HG03064 (cell line): ENCODE data around the gene ARAF.
"Not testable (repeated sequence)": the region's sequence is repeated elsewhere in the genome, so short reads cannot be mapped to it uniquely, and the experiment has no call there.

Experiments used
- ATAC-seq: cut with Tn5 transposase; IDR thresholded peaks from one replicate; pipeline ENCODE4 v1.9.1; 2021; ENCODE audit warnings: low read depth; ENCODE audit not compliant: unreplicated experiment

ARAF gene

DNA sequence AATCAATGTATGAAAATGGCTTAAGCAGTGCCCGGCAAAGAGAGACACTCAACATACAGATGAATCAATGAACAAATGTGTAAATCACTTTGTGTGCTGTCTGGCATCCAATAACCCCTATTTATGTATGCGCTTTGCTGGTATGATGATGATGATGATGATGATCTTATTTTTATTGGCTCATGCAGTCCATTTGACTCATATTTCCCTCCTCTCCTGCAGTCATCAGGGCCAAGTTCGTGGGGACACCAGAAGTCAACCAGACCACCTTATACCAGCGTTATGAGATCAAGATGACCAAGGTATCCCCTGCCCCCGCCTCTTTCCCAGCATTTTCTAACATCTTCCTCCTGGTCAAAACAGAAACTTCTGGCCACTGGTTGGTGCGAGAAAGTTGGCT, 23.7 kb downstream of the ARAF start:
- ATAC-seq: no peak

- no peak for ATAC-seq
Observed at GRCh38 chrX:47585273-47585672, 24.3 kb downstream of the ARAF start.

DNA sequence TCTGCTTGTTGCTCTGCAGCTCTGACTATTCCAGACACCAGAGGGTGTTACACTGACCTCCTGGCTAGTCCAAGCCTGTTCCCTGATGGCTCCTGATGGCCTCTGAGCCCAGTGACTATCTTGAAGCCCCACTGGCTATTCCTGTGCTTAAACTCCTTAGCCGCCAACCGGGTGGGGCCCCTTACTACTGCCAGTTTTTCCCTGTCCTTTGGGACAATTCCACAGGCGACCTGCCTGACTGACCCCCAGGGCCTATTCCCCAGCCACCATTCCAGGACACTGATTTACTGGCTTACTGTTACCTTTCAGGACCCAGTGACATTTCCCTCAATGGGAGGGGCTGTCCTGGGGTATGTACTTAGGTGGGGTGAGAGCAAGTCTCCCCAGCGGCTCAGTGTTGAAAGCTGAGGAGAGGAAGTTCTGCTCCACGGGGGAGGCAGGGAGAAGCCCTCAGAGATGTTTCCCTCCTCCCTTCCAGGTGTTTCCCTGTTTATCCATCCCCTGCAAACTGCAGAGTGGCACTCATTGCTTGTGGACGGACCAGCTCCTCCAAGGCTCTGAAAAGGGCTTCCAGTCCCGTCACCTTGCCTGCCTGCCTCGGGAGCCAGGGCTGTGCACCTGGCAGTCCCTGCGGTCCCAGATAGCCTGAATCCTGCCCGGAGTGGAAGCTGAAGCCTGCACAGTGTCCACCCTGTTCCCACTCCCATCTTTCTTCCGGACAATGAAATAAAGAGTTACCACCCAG, 25.2 kb downstream of the ARAF start:
- no peak for ATAC-seq

GRCh38 chrX:47587091-47587891, 26.3 kb downstream of the ARAF start:
- no peak for ATAC-seq

DNA sequence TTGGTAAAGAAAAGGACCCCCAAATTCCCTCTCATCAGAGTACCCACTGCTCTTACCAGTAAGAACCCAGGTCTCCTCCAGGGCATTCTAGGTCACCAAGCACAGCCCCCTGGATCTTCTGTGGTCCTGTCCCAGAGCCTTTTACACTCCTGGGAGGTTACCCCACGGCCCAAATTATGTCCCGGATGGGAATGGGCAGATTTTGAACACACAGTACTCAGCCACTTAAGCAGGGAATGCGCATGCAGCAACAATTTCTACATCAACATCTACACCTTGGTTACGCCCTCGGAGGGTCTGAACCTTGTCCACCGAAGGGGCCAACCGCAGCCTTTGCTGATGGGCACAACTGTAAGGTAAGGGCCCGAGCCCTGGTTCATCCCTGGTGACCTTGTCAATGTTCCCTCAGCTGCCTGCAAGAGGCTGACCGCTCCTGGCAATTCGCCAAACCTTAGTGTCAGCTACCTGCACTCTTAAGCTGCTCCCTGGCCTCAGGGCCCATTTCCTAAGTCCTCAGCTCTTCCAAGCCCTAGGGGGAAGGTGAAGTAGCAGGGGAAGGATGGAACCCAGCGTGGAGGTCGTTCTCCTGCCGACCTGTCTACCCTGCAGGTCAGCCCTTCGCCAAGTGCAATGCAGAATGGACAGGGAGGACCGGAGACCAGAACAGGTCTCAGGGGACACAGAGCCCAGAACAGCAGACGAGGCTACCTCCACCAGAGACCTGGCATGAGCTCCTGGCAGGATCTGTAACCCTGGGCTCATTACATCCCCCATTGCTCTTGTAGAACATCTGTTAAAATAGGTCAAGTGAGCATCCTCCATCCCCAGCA, 27.1 kb downstream of the ARAF start:
- ATAC-seq: no peak

- ATAC-seq: no peak
Observed at GRCh38 chrX:47590984-47591383, 30.0 kb downstream of the ARAF start.

GRCh38 chrX:47593522-47593921, 32.5 kb downstream of the ARAF start:
- no peak for ATAC-seq

GRCh38 chrX:47595716-47596251, 34.8 kb downstream of the ARAF start:
- no peak for ATAC-seq

- ATAC-seq: no peak
Observed at GRCh38 chrX:47596256-47596655, 35.3 kb downstream of the ARAF start.

GRCh38 chrX:47597222-47597621, 36.2 kb downstream of the ARAF start:
- ATAC-seq: no peak

DNA sequence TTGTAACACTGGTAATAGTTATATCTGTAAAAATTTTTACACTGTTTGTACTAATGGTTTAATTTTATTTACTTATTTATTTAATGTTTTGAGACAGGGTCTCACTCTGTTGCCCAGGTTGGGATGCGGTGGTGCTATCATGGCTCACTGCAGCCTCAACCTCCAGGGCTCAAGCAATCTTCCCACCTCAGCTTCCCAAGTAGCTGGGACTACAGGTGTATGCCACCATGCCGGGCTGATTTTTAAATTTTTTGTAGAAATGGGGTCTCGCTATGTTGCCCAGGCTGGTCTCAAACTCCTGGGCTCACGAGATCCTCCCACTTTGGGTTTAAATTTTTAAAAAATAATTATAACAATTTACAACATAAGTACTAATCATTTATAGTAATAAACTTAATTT, 42.1 kb downstream of the ARAF start:
- ATAC-seq: not testable (repeated sequence)

GRCh38 chrX:47605024-47605423, 44.0 kb downstream of the ARAF start:
- ATAC-seq: no peak

GRCh38 chrX:47607091-47607490, 46.1 kb downstream of the ARAF start:
- ATAC-seq: no peak

DNA sequence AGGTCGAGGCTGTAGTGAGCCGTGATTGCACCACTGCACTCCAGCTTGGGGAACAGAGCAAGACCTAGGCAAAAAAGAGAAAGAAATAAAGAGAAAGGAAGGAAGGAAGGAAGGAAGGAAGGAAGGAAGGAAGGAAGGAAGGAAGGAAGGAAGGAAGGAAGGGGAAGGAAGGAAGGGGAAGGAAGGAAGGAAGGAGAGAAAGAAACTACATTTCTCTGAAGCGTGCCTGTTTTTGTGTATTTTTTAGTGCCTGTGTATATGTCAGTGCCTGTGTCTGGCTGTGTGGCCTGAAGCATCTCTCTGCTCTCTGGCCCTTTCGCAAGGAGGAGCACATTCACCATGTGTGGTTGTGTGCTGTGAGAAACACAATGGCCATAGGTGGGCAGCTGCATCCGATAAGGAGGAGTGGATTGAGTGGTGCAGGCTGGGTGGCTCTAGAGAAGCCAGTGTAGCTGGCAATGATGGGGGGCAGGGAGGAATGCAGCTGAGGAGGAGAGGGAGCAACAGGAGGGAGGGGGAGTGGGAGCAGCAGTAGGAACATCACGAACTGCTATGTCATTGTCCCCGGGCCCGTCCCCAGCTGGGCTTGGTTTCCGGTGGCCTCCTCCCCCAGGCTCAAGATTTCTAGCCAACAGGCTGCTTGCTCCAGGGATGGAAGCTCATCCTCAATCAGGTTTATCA, 47.3 kb downstream of the ARAF start:
- no peak for ATAC-seq

DNA sequence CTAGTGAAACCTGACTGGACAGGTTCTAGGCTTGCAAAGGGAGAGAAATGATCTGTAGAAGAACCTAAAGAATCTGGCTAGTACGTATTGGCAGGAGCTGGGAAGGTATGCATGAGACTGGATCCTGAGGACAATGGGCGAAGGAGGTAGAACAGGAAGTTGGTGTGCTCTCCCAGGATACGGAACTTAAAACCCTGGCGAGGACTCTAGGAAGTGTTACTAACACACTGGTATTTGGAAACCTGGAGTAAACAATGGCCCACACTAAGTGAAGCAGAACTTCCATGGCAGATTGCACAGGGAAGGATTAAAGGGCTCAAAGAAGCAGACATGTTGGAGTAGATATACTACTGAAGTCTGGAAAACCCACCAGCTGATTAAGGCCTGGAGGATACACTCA, 49.5 kb downstream of the ARAF start:
- ATAC-seq: no peak

DNA sequence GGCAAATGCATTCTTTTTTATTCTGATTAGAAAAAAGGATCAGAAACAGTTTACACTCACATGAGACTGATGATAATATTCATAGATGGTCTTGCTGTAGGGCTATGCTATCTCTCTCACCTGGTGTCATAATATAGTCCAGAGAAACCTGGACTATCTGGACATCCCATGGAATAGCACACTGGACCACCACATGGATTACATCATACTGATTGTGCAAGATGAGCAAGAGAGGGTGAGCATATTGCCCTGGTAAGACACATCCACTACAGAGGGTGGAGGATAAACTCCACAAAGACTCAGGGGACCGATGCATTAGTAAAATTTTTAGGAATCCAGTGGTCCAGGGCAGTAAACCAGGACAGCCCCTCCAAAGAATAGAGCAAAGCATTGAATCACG, 50.5 kb downstream of the ARAF start:
- no peak for ATAC-seq

- no peak for ATAC-seq
Observed at GRCh38 chrX:47611926-47612325, 50.9 kb downstream of the ARAF start.

- ATAC-seq: no peak
Observed at GRCh38 chrX:47612418-47612817, 51.4 kb downstream of the ARAF start.

DNA sequence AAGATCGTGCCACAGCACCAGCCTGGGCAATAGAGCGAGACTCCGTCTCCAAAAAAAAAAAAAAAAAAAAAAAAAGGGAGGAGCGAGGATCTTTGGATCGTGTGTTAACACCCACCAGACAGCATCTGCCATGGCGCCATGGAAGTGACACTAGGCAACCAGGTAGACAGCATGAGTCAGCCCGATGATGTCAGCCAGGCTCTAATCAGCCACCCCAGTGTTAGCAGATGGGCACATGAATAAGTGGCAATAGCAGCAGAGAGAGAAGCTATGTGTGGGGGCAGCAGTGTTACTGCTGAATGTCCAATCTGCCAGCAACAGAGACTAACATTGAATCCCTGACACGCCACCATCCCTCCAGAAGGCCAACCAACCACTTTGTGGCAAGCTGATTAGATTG, 52.1 kb downstream of the ARAF start:
- ATAC-seq: no peak

DNA sequence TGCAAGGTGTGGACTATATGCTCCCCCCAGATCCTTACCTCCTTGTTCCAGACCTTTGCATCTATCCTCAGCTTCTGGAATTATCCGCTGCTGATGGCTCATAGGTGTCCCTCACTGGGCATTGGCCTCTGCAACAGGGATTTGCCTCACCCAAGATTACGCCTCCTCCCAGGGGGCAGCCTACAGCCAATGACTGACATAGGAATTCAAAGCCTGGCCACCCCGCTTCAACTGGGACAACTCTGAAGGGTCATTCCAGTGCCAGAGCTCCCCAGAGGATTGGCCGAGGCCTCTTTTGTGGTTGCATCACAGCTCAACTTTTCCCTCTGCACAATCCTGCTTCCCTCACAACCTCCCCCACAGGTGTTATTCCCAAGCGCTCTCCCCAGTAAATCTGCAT, 53.6 kb downstream of the ARAF start:
- ATAC-seq: no peak
